Myocyte (in vitro differentiated cells): Measurements from ENCODE around the gene PYDC2. TPM values are rescaled to one million over a fixed set of nuclear protein-coding genes. Genes with fewer than 3 reads are reported as not detected.
"Not testable (repeated sequence)": the region's sequence is repeated elsewhere in the genome, so short reads cannot be mapped to it uniquely, and the experiment has no call there.

Experiments
- DNase-seq: peaks from one replicate; pipeline ENCODE4 v3.0.0-alpha.2; 2012; ENCODE audit warnings: low read depth
- total RNA-seq: library from RNA; depleted of rRNA; stranded (reverse); fragments of >200 nt; gene quantifications from 2 replicates; pipeline ENCODE4 v1.2.3, GENCODE V29; 2014

The PYDC2 gene
- total RNA-seq, 1 donor from 2014 or later = not detected

DNA sequence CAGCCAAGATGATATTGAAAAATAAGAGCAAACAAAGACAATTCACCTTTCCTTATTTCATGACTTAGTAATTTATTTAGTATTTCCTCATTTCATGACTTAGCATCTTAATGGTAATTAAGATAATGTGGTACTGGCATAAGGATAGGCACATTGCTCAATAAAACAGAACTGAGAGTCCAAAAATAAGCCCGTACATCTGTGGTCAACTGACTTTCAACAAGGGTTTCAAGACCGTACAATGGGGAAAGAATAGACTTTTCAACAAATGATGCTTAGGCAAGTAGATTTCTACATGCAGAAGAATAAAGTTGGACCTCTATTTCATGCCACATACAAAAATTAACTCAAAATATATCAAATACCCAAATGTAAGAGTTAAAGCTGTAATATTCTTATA, 603 bp upstream of the PYDC2 start:
- no peak for DNase-seq

DNA sequence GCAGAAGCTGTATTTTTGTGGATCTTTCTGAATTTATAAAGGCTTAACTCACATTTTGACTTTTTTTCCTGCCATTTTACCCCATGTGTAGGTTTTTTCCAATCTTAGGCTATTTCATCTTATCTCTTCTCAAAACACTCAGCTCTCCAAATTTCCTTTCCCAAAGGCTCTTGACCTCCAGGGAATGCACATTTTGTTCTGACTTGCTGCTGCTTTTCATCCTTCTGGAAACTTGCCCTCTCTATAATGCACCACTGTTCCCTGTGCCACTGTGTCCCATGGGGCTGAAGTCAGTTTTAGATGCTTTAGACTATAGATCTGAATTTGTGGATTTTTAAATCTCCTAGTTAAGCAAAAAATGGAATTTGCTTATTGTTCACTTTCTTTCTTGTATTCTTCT, 9.1 kb downstream of the PYDC2 start:
- no peak for DNase-seq

- DNase-seq = no peak
Observed at GRCh38 chr3:191470545-191470944, 9.6 kb downstream of the PYDC2 start.

- DNase-seq = no peak
Observed at GRCh38 chr3:191473661-191474198, 12.8 kb downstream of the PYDC2 start.

DNA sequence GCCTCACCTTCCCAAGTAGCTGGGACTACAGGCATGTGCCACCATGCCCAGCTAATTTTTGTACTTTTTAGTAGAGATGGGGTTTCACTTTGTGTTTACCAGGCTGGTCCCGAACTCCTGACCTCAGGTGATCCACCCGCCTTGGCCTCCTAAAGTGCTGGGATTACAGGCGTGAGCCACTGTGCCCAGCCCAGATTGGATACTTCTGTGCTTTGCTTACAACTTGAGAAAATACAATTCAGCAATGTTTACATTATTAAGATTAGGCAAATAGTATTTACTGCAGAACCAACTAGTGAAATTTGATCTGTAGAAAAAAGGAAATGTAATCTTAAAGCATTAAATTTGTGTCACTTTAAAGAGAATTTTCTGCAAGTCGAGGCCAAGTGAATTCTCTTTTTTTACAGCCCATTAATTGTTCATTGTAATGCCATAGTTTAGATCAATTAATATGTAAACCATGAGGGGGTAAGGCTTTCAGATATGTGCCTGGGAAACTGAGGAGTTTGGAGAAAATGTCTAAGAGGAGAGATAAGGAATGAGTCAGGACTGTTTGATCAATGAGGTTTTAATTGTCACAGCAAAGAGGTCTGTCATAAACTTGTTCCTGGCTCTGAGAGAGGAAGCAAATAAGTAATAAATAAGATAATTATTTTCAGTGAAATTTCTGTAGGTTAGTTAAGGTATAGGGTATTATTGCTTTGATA, 15.3 kb downstream of the PYDC2 start:
- DNase-seq = no peak

- DNase-seq = not testable (repeated sequence)
Observed at GRCh38 chr3:191483994-191484393, 23.0 kb downstream of the PYDC2 start.

DNA sequence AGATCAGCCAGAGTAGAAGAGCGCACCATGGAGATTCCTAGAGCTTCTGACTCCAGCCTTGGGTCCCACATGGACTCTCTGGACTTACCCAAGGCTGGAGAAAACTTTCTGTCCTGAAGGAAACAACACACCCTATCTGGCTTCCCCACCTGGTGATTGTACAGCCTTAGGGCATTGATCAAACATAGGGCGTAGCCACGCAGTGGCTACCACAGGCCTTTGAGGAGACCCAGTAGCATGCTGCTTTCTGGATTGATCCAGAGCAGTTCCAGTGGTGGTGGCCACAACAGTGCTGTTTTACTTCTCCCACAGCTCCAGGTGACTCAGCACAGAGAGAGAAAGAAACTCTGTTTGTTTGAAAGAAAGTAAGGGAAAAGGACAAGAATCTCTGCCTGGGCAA, 23.5 kb downstream of the PYDC2 start:
- no peak for DNase-seq

- DNase-seq = no peak
Observed at GRCh38 chr3:191492601-191493000, 31.6 kb downstream of the PYDC2 start.

DNA sequence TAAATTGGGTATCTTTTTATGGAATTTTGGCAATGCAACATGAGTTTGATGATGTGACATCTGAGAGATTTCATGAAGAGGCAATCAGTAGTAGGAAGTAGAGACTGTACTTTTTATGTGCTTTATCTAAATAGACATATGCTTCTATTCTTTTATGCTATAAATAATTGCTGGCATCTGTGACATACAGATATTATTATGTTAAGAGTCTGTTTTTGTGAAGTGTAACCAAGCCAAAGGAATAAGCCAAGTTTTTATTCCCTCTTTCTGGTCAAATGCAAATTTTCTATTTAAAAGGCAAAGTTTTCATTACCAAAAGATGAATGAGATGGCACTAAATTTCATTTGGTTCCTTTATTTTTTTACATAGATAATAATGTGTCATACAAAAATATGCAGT, 32.4 kb downstream of the PYDC2 start:
- no peak for DNase-seq

- DNase-seq = peak; percentile 40
Observed at GRCh38 chr3:191499307-191500080, 38.5 kb downstream of the PYDC2 start.

GRCh38 chr3:191500892-191501291, 39.9 kb downstream of the PYDC2 start:
- DNase-seq = no peak

- DNase-seq = peak; percentile 1
Observed at GRCh38 chr3:191502583-191502982, 41.6 kb downstream of the PYDC2 start.

DNA sequence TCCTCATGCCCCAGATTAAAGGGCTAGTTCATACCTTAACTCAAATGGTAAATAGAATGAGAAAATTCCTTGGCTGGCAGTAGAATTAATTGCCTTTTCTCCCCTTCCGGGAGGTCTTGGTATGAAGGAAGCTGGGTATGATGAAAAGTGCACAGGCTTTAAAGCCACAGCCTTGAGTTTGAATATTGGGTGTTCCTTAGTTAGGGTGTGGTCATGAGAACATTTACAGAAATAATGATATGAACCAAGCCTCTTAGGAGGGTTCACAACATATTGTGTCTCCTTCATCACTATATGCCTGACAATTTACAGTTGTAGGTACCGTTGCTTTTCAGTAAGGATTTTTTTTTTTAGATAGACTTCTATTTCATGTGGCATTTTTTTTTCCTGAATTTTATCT, 48.1 kb downstream of the PYDC2 start:
- DNase-seq = no peak

Other genes with a start within 250 kb of the PYDC2 start
- gene CCDC50, start 131.8 kb upstream of the PYDC2 start, total RNA-seq = 51.0 and 67.0 TPM in 2 replicates
- 0.16 and 0.36 TPM in 2 replicates for gene UTS2B, start 130.6 kb upstream of the PYDC2 start, total RNA-seq